SK-N-SH (cell line): ENCODE data around the gene SAA2. TPM values are rescaled to one million over a fixed set of nuclear protein-coding genes. Genes with fewer than 3 reads are reported as not detected.
"Not testable (repeated sequence)": the region's sequence is repeated elsewhere in the genome, so short reads cannot be mapped to it uniquely, and the experiment has no call there.

Source experiments
- CTCF ChIA-PET: fragments of 300-600, 350-600 bp; formaldehyde crosslinking; extraction: SDS; loops from one replicate; lab custom pipeline; 2021; lab: Yijun Ruan, JAX
- POLR2A ChIA-PET: fragments of 350-600 bp; sonication (Branson Sonifier 250); formaldehyde crosslinking; extraction: SDS; loops from one replicate; lab custom pipeline; 2020; ENCODE audit warnings: antibody characterized with exemption, inconsistent platforms; lab: Yijun Ruan, JAX
- DNase-seq: peaks from one replicate; pipeline ENCODE4 v3.0.0; 2012
- H2AFZ ChIP-seq: fragments of 200-600 bp; sonication (generic); 2 replicates; pipeline ENCODE4 v1.8.1; 2016; ENCODE audit warnings: antibody characterized with exemption, mild to moderate bottlenecking, low read depth
- H3F3A ChIP-seq: fragments of 200-600 bp; sonication (generic); replicated peaks from 2 replicates; pipeline ENCODE3; 2016; ENCODE audit warnings: antibody characterized with exemption, mild to moderate bottlenecking; ENCODE audit not compliant: insufficient read depth
- H3K27ac ChIP-seq, 2 experiments: fragments of 200-500 bp in 1 of 2; fragments of 200-600 bp in 1 of 2; sonication (Bioruptor generic) in 1 of 2; sonication (generic), shearing (Covaris generic) in 1 of 2; 2 replicates each; pipeline versions ENCODE4 v1.5.1 to v1.6.1; 2014 to 2016; ENCODE audit warnings: low read depth in 2 of 2, inconsistent platforms in 1 of 2, low read length in 1 of 2, mild to moderate bottlenecking in 1 of 2, mixed read lengths in 1 of 2
- H3K27me3 ChIP-seq: fragments of 200-600 bp; sonication (generic), shearing (Covaris generic); 2 replicates; pipeline ENCODE4 v1.6.1; 2016; ENCODE audit warnings: mixed run types; ENCODE audit not compliant: insufficient read depth
- H3K36me3 ChIP-seq, 2 experiments: fragments of 200-500 bp in 1 of 2; fragments of 200-600 bp in 1 of 2; sonication (Bioruptor generic) in 1 of 2; sonication (generic) in 1 of 2; replicated peaks in 1 of 2; 2 replicates each; pipeline versions ENCODE3 to v1.5.1; 2014 to 2016; ENCODE audit warnings: low read length in 1 of 2, mild to moderate bottlenecking in 1 of 2; ENCODE audit not compliant: insufficient read depth in 2 of 2, control insufficient read depth in 1 of 2
- H3K4me1 ChIP-seq, 2 experiments: fragments of 200-500 bp in 1 of 2; fragments of 200-600 bp in 1 of 2; sonication (Bioruptor generic) in 1 of 2; sonication (generic), shearing (Covaris generic) in 1 of 2; 2 replicates each; pipeline versions ENCODE4 v1.5.1 to v1.6.1; 2014 to 2016; ENCODE audit warnings: low read depth in 1 of 2, low read length in 1 of 2, mixed run types in 1 of 2; ENCODE audit not compliant: insufficient read depth in 2 of 2, control insufficient read depth in 1 of 2
- H3K4me2 ChIP-seq: fragments of 200-600 bp; sonication (generic), shearing (Covaris generic); 2 replicates; pipeline ENCODE4 v1.6.1; 2017; ENCODE audit warnings: mixed run types
- H3K4me3 ChIP-seq, 2 experiments: fragments of 200-500 bp in 1 of 2; fragments of 200-600 bp in 1 of 2; sonication (Bioruptor generic) in 1 of 2; sonication (generic), shearing (Covaris generic) in 1 of 2; 2 replicates each; pipeline versions ENCODE4 v1.5.1 to v1.8.1; 2014 to 2016; ENCODE audit warnings: low read depth in 2 of 2, inconsistent platforms in 1 of 2, low read length in 1 of 2, mild to moderate bottlenecking in 1 of 2, mixed read lengths in 1 of 2, moderate library complexity in 1 of 2
- H3K79me2 ChIP-seq: fragments of 200-600 bp; sonication (generic); 2 replicates; pipeline ENCODE4 v1.8.1; 2017; ENCODE audit warnings: mild to moderate bottlenecking; ENCODE audit not compliant: insufficient read depth
- H3K9ac ChIP-seq: fragments of 200-600 bp; sonication (generic); 2 replicates; pipeline ENCODE4 v1.6.1; 2017; ENCODE audit warnings: mixed run types
- H3K9me2 ChIP-seq: fragments of 200-600 bp; sonication (generic); 2 replicates; pipeline ENCODE4 v1.6.1; 2017; ENCODE audit warnings: mixed run types
- H3K9me3 ChIP-seq: fragments of 200-600 bp; sonication (generic); 2 replicates; pipeline ENCODE4 v1.6.1; 2017; ENCODE audit warnings: mixed run types, mild to moderate bottlenecking, moderate library complexity
- H4K20me1 ChIP-seq: fragments of 200-600 bp; sonication (generic); 2 replicates; pipeline ENCODE4 v1.6.1; 2017; ENCODE audit warnings: mild to moderate bottlenecking, mixed run types; ENCODE audit not compliant: insufficient read depth
- FOSL2 ChIP-seq: IDR thresholded peaks from 2 replicates; pipeline ENCODE4 v1.4.0; 2012; ENCODE audit warnings: low read depth, mild to moderate bottlenecking, moderate library complexity, borderline replicate concordance
- MEF2A ChIP-seq: IDR thresholded peaks from 2 replicates; pipeline ENCODE4 v1.4.0; 2012; ENCODE audit warnings: low read depth, borderline replicate concordance
- RCOR1 ChIP-seq: fragments of 150-350 bp; IDR thresholded peaks from 2 replicates; pipeline ENCODE4 v1.6.1; 2017; ENCODE audit warnings: antibody characterized with exemption, low read length
- WGBS: methylation state at CpG from one replicate; pipeline ENCODE4 v1.1.6; 2017; ENCODE audit warnings: low lambda C conversion rate; 5-methylcytosine and 5-hydroxymethylcytosine counted together
- polyA plus RNA-seq, 3 experiments: library from polyadenylated mRNA; depleted of rRNA; stranded (reverse); fragments of >200 nt; gene quantifications; 2 replicates each; pipeline ENCODE4 v1.2.3, GENCODE V29; 2012
- TF ChIP-seq, protein P1 (sequence below): fragments of 150-350 bp; IDR thresholded peaks from 2 replicates; pipeline ENCODE4 v1.6.1; 2017; ENCODE audit warnings: antibody characterized with exemption, low read length, low read depth, borderline replicate concordance
- TF ChIP-seq, protein P2 (sequence below): IDR thresholded peaks from 2 replicates; pipeline ENCODE4; 2012

SAA2 gene
- polyA plus RNA-seq, 1 of the 3 experiments (the other 2 are of a cell fraction) = not detected

DNA sequence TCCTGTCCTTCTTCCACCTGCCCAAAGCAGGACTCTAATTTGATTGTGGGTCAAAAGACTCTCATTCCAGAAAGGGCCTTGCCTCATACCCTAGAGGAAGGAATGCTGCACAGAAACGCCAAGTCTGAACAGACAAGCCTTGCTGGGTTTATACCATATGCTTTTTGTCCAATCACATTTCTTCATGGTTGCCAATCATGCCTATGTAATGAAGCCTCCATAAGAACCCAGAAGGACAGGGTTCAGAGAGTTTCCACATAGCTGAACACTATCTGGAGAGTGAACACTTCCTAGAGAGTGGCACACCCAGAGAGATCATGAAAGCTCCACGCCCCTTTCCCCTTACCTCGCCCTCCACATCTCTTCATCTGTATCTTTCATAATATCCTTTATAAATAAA lies 4.8 kb upstream of the SAA2 start:
- H3K4me2 ChIP-seq = no peak overlapping the region
- H3K27ac ChIP-seq = no peak overlapping the region
- no peaks in the 10 kb centered on the region for H4K20me1 ChIP-seq
- no peaks in the 10 kb centered on the region for H3K36me3 ChIP-seq
- no peaks in the 10 kb centered on the region for H3K79me2 ChIP-seq
- no peaks in the 10 kb centered on the region for H3K9me3 ChIP-seq
- no peak overlapping the region for H2AFZ ChIP-seq
- no peak overlapping the region for H3K4me3 ChIP-seq
- H3K9me2 ChIP-seq = no peaks in the 10 kb centered on the region
- TF ChIP-seq MEF2A = no peak
- TF ChIP-seq, protein P1, sequence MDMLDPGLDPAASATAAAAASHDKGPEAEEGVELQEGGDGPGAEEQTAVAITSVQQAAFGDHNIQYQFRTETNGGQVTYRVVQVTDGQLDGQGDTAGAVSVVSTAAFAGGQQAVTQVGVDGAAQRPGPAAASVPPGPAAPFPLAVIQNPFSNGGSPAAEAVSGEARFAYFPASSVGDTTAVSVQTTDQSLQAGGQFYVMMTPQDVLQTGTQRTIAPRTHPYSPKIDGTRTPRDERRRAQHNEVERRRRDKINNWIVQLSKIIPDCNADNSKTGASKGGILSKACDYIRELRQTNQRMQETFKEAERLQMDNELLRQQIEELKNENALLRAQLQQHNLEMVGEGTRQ = no peak
- TF ChIP-seq, protein P2, sequence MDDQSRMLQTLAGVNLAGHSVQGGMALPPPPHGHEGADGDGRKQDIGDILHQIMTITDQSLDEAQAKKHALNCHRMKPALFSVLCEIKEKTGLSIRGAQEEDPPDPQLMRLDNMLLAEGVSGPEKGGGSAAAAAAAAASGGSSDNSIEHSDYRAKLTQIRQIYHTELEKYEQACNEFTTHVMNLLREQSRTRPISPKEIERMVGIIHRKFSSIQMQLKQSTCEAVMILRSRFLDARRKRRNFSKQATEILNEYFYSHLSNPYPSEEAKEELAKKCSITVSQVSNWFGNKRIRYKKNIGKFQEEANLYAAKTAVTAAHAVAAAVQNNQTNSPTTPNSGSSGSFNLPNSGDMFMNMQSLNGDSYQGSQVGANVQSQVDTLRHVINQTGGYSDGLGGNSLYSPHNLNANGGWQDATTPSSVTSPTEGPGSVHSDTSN = no peak
- TF ChIP-seq FOSL2 = no peak
- TF ChIP-seq RCOR1 = no peak
- WGBS = 67% methylated on average over 3 of the region's 3 CpGs
- POLR2A ChIA-PET = interaction anchor here (0.7 kb wide), 1 partner anchor 675 kb away, joined by 3 read pairs; no protein-coding TSS in a partner anchor
- H3K9ac ChIP-seq = no peak overlapping the region
- no peaks in the 10 kb centered on the region for H3F3A ChIP-seq
- H3K4me1 ChIP-seq = no peaks in the 10 kb centered on the region
- H3K27me3 ChIP-seq = no peaks in the 10 kb centered on the region
- DNase-seq = no peak
- CTCF ChIA-PET = interaction anchor here (1.1 to 1.4 kb wide), 2 partner anchors 36 to 511 kb away, joined by 3 read pairs; no protein-coding TSS in a partner anchor

DNA sequence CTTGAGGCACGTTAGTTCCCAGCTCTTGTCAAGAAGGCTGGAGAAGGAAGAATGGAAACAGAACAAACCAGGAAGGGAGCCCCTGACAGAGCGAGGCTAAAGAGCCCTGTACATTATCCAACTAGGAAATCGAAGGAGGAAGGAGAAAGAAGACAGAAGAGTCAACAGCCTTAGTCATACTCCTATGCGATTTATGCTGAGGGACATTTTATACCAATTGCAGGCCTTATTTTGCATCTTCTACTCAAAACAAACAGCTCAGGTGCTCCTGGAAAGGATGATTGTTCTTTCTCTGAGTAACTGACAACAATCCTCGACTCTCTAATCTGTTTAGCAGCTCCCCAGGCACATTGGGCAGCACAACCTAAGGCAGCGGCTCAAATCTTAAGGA lies 1.3 kb downstream of the SAA2 start:
- POLR2A ChIA-PET, H2AFZ ChIP-seq, H4K20me1 ChIP-seq, H3K4me3 ChIP-seq, H3K79me2 ChIP-seq, H3K9ac ChIP-seq, H3K36me3 ChIP-seq, H3K4me1 ChIP-seq, H3K4me2 ChIP-seq, H3K9me2 ChIP-seq, H3K27me3 ChIP-seq, H3K27ac ChIP-seq, CTCF ChIA-PET, DNase-seq, H3K9me3 ChIP-seq, H3F3A ChIP-seq: not testable (repeated sequence)
- WGBS = 46% methylated on average over 3 of the region's 6 CpGs

DNA sequence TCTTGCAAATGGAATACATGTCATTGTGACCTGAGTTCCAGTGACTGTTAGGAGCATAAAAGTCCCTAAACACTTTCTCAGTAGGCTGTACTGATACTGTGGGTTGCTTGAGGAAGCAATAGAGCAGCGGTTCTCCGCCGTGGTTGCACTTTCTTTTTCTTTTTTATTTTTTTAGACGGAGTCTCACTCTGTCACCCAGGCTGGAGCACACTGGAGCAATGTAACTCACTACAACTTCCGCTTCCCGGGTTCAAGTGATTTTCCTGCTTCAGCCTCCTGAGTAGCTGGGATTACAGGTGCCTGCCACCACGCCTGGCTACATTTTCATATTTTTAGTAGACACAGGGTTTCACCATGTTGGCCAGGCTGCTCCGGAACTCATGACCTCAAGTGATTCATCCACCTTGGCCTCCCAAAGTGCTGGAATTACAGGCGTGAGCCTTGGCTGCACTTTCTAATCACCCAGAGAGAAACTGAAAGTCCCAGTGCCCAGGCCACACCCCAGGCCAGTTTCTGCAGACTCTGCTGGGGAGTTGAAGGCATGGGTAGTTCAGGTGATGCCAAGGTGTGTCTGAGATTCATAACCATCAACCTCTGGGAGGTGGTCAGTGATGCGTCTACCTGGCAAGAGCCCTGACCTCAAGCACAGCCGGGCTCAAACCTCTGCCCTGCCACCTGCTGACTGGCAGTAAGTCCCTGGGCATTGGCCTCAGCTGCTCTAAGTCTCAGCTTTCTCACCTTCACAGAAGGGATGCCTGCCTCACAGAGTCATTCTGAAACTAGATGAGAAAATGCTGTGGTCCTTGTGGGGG lies 1.9 kb downstream of the SAA2 start:
- H2AFZ ChIP-seq, H3K9me3 ChIP-seq, H3K79me2 ChIP-seq, H3K36me3 ChIP-seq, H3K27ac ChIP-seq, H3K9me2 ChIP-seq, H4K20me1 ChIP-seq, POLR2A ChIA-PET, H3K9ac ChIP-seq, H3K27me3 ChIP-seq, H3K4me2 ChIP-seq, H3K4me1 ChIP-seq, H3F3A ChIP-seq, CTCF ChIA-PET, DNase-seq, H3K4me3 ChIP-seq: not testable (repeated sequence)
- 73% methylated on average over 8 of the region's 11 CpGs for WGBS
